ENCODE results near the gene N4BP2L2.

N4BP2L2 gene

DNA sequence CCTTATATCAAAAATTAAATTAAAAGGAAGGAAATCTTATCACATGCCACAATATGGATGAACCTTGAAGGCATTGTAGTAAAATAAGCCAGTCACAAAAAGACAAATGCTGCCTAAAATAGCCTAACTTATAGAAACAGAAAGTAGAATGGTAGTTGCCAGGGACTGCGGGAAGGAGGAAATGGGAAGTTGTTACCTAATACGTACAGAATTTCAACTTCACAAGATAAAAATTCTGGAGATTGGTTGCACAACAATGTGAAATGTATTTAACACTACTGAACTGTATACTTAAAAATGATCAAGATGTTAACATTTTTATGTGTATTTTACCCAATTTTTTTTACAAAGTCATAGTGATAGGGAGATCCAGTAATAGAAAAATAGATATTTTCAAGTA lies 10.2 kb upstream of the N4BP2L2 start:
- peak; percentile 5 for DNase-seq (ENCODE audit: low read depth)
- TF ChIP-seq, protein P1, sequence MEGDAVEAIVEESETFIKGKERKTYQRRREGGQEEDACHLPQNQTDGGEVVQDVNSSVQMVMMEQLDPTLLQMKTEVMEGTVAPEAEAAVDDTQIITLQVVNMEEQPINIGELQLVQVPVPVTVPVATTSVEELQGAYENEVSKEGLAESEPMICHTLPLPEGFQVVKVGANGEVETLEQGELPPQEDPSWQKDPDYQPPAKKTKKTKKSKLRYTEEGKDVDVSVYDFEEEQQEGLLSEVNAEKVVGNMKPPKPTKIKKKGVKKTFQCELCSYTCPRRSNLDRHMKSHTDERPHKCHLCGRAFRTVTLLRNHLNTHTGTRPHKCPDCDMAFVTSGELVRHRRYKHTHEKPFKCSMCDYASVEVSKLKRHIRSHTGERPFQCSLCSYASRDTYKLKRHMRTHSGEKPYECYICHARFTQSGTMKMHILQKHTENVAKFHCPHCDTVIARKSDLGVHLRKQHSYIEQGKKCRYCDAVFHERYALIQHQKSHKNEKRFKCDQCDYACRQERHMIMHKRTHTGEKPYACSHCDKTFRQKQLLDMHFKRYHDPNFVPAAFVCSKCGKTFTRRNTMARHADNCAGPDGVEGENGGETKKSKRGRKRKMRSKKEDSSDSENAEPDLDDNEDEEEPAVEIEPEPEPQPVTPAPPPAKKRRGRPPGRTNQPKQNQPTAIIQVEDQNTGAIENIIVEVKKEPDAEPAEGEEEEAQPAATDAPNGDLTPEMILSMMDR (conservative IDR thresholded peaks at IDR 0.05; ENCODE audit: control insufficient read depth, insufficient read depth, low read depth, low read length) = no peak
- H3K4me3 ChIP-seq (ENCODE audit: control insufficient read depth, low read depth, low read length) = no peak overlapping the region

DNA sequence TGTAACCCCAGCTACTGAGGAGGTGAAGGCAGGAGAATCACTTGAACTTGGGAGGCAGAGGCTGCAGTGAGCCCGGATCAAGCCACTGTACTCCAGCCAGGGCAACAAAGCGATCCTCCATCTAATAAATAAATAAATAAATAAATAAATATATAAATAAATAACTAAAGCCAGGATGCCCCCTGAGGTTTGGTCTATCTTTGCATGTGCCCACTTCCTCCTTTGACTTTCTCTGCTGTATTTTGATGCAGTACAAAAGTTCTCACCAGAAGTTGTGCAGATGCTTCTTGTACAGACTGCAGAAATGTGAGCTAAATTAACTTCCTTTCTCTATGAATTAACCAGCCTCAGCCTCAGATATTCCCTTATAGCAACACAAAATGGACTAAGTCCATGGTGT lies 6.5 kb upstream of the N4BP2L2 start:
- no peak for DNase-seq (ENCODE audit: low read depth)
- TF ChIP-seq, protein P1 (conservative IDR thresholded peaks at IDR 0.05; ENCODE audit: control insufficient read depth, insufficient read depth, low read depth, low read length) = no peak
- no peak overlapping the region for H3K4me3 ChIP-seq (ENCODE audit: control insufficient read depth, low read depth, low read length)

DNA sequence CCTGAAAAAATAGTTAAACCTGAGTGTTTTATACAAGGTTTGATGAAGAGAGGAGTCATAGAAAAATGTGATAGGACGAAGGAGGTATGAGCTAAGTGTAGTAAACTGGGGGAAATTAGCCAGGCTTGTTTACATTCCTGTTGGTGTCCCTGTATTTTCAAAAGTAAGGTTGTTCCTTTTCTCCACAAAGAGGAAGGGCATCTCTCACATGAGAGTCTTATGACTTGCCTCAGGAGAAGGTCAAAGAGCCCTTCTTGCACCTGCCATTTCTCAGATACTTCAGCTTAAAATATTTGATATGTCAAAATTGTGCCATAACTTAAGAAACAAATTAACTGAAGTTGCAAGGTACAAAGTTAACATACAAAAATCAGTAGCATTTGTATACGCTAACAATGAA lies 3.6 kb upstream of the N4BP2L2 start:
- no peak overlapping the region for H3K4me3 ChIP-seq (ENCODE audit: control insufficient read depth, low read depth, low read length)
- no peak for DNase-seq (ENCODE audit: low read depth)
- TF ChIP-seq, protein P1 (conservative IDR thresholded peaks at IDR 0.05; ENCODE audit: control insufficient read depth, insufficient read depth, low read depth, low read length) = no peak

DNA sequence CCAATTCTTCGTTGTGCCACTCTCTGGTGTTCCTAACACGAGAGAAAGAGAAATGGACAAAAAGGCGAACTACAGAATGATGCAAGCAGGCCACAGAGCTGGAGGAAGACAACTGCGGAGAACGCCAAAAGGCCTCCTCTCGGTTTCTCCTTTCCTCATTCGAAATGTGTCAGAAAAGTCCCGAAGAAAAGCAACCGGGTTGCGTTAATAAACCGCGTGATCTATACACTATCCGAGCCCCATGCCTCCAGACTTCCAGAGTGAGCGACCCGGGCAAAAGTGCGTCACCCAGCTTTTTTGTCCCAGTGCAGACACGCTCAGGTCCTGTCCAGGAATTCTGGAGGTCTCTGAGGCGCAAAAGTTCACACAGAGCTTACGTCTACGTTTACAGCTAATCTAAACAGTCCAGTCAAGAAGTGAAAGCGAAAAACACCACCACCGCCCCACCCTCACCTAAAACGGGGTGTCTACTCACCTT lies 413 bp downstream of the N4BP2L2 start:
- TF ChIP-seq, protein P1 (conservative IDR thresholded peaks at IDR 0.05; ENCODE audit: control insufficient read depth, insufficient read depth, low read depth, low read length) = no peak
- peak overlapping the region; percentile 90 for H3K4me3 ChIP-seq (ENCODE audit: control insufficient read depth, low read depth, low read length)
- peak; percentile 45 for DNase-seq (ENCODE audit: low read depth)

DNA sequence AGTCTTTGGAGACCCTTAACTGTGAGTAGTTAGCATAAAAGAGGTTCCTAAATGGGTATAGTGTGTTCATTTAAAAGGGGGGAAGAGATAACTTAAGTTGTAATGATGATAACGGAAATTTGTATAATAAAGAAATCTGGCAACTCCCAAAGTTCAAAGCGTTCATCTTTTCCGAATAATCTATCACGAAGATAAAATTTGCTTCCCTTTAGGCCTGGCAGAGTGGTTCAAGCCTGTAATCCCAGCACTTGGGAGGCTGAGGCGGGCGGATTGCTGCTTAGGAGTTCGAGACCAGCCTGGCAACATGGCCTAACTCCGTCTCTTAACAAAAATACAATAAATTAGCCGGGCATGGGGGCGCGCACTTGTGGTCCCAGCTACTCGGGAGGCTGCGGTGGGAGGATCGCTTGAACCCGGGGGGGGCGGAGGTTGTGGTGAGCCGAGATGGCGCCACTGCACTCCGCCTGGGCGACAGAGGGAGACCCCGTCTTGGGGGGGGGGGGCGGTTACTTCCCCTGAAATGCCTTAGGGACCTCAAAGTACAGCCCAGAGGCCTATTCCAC lies 934 bp downstream of the N4BP2L2 start:
- no peak for DNase-seq (ENCODE audit: low read depth)
- TF ChIP-seq, protein P1 (conservative IDR thresholded peaks at IDR 0.05; ENCODE audit: control insufficient read depth, insufficient read depth, low read depth, low read length) = no peak
- peak overlapping the region; percentile 90 for H3K4me3 ChIP-seq (ENCODE audit: control insufficient read depth, low read depth, low read length)

DNA sequence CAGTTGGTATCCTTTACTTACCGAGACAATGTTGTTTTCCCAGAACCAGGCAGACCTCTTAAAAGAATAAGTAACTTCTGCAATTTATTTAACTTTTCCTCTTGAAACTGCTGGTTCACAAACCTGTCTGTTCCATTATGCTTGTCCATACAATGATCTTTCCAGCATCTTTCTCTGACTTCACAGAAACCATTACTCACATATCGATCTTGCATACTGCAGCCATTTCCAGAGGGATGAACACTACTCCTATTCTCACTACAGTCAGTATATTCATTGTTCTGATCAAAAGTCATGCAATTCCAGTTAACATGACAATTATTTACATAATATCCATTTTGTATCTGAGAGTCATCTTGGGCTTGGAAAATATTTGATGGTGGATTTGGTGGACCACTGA lies 2.8 kb downstream of the N4BP2L2 start:
- TF ChIP-seq, protein P1 (conservative IDR thresholded peaks at IDR 0.05; ENCODE audit: control insufficient read depth, insufficient read depth, low read depth, low read length) = no peak
- H3K4me3 ChIP-seq (ENCODE audit: control insufficient read depth, low read depth, low read length) = no peak overlapping the region
- no peak for DNase-seq (ENCODE audit: low read depth)

DNA sequence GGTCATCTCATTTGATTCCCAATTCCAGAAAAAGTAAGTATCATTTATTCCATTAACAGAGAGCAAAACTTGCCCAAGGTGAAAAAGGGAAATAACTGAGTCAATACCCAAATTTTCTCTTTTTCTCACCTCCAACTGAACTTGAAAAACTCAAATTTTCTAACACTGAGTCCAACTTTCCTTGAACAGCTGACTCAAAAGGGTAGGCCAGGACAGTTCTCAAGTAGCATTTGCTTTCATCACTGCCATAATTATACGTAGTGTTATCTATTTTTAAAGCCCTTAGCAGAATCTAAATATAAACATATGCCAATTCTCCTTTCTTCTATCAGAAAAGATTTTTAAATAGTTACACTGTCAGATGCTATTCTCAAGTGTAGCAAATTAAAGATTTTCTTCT lies 3.5 kb downstream of the N4BP2L2 start:
- H3K4me3 ChIP-seq (ENCODE audit: control insufficient read depth, low read depth, low read length) = no peak overlapping the region
- DNase-seq (ENCODE audit: low read depth) = no peak
- TF ChIP-seq, protein P1 (conservative IDR thresholded peaks at IDR 0.05; ENCODE audit: control insufficient read depth, insufficient read depth, low read depth, low read length) = no peak

Data from fibroblast of mammary gland (primary cell).